ENCODE results near the gene SH3PXD2B.

The SH3PXD2B gene

GRCh38 chr5:172377438-172377837 is 76.9 kb downstream of the SH3PXD2B start:
- Histone ChIP-seq H3K14ac (ENCODE audit: low read length in 2 of 2) (no peak overlapping the region), H4K91ac (ENCODE audit: low read length) (no peak overlapping the region), H3K4me1 (ENCODE audit: control insufficient read depth, insufficient read depth, low read depth, low read length) (no peaks in the 10 kb centered on the region), H3K9ac (ENCODE audit: low read length) (no peak overlapping the region), H3K36me3 (ENCODE audit: control insufficient read depth in 1 of 2, insufficient read depth in 2 of 2, low read depth in 1 of 2, low read length in 2 of 2) (peaks cover 54 to 95% of the 10 kb centered on the region in 2 experiments), H2BK120ac (ENCODE audit: low read depth, low read length) (no peak overlapping the region), H2AK5ac (ENCODE audit: low read length, severe bottlenecking) (no peak overlapping the region), H2BK15ac (ENCODE audit: low read depth, poor library complexity, severe bottlenecking) (no peak overlapping the region), H3K27me3 (ENCODE audit: control insufficient read depth in 1 of 2, insufficient read depth in 1 of 2, low read length in 2 of 2) (no peaks in the 10 kb centered on the region), H2BK12ac (ENCODE audit: low read length in 2 of 2) (peak overlapping the region in 1 of 2 experiments; percentile 42), H3K79me1 (replicated peaks; ENCODE audit: low read length, poor library complexity, severe bottlenecking) (peaks cover 24% of the 10 kb centered on the region), H3K27ac (ENCODE audit: low read length, poor library complexity, severe bottlenecking) (no peak overlapping the region), H3K4me2 (ENCODE audit: low read length, poor library complexity, severe bottlenecking) (no peak overlapping the region), H3K4ac (ENCODE audit: low read depth in 1 of 2, low read length in 2 of 2) (no peak overlapping the region), H3K9me3 (ENCODE audit: control insufficient read depth, low read length) (no peaks in the 10 kb centered on the region), H3K18ac (ENCODE audit: low read depth in 1 of 2, low read length in 2 of 2) (no peak overlapping the region), H3K23ac (ENCODE audit: low read length in 2 of 2) (no peak overlapping the region), H4K8ac (ENCODE audit: low read length) (no peak overlapping the region), H2AFZ (ENCODE audit: low read depth, low read length) (no peak overlapping the region), H2BK5ac (ENCODE audit: low read depth, low read length, poor library complexity, severe bottlenecking) (no peak overlapping the region), H3K4me3 (ENCODE audit: insufficient read depth in 1 of 2, low read depth in 1 of 2, low read length in 2 of 2) (no peak overlapping the region)
- 92% methylated on average over 3 of the region's 3 CpGs for WGBS
- no peak for DNase-seq

- Histone ChIP-seq H2BK12ac (ENCODE audit: low read length in 2 of 2) (no peak overlapping the region), H2BK5ac (ENCODE audit: low read depth, low read length, poor library complexity, severe bottlenecking) (no peak overlapping the region), H3K9me3 (ENCODE audit: control insufficient read depth, low read length) (no peaks in the 10 kb centered on the region), H3K79me1 (replicated peaks; ENCODE audit: low read length, poor library complexity, severe bottlenecking) (peaks cover 15% of the 10 kb centered on the region), H3K18ac (ENCODE audit: low read depth in 1 of 2, low read length in 2 of 2) (no peak overlapping the region), H3K4me3 (ENCODE audit: insufficient read depth in 1 of 2, low read depth in 1 of 2, low read length in 2 of 2) (no peak overlapping the region), H2AFZ (ENCODE audit: low read depth, low read length) (no peak overlapping the region), H3K4me2 (ENCODE audit: low read length, poor library complexity, severe bottlenecking) (no peak overlapping the region), H4K8ac (ENCODE audit: low read length) (no peak overlapping the region), H2AK5ac (ENCODE audit: low read length, severe bottlenecking) (no peak overlapping the region), H3K9ac (ENCODE audit: low read length) (no peak overlapping the region), H3K27ac (ENCODE audit: low read length, poor library complexity, severe bottlenecking) (no peak overlapping the region), H2BK15ac (ENCODE audit: low read depth, poor library complexity, severe bottlenecking) (no peak overlapping the region), H2BK120ac (ENCODE audit: low read depth, low read length) (no peak overlapping the region), H3K27me3 (ENCODE audit: control insufficient read depth in 1 of 2, insufficient read depth in 1 of 2, low read length in 2 of 2) (no peaks in the 10 kb centered on the region), H3K4me1 (ENCODE audit: control insufficient read depth, insufficient read depth, low read depth, low read length) (no peaks in the 10 kb centered on the region), H4K91ac (ENCODE audit: low read length) (no peak overlapping the region), H3K4ac (ENCODE audit: low read depth in 1 of 2, low read length in 2 of 2) (no peak overlapping the region), H3K36me3 (ENCODE audit: control insufficient read depth in 1 of 2, insufficient read depth in 2 of 2, low read depth in 1 of 2, low read length in 2 of 2) (peaks cover 48 to 95% of the 10 kb centered on the region in 2 experiments), H3K14ac (ENCODE audit: low read length in 2 of 2) (no peak overlapping the region), H3K23ac (ENCODE audit: low read length in 2 of 2) (no peak overlapping the region)
- 99% methylated on average over 6 of the region's 6 CpGs for WGBS
- no peak for DNase-seq
Observed at GRCh38 chr5:172374783-172375182, 79.5 kb downstream of the SH3PXD2B start.

- Histone ChIP-seq H3K9ac (ENCODE audit: low read length) (no peak overlapping the region), H3K4me1 (ENCODE audit: control insufficient read depth, insufficient read depth, low read depth, low read length) (no peaks in the 10 kb centered on the region)
Observed at GRCh38 chr5:172373680-172374079, 80.6 kb downstream of the SH3PXD2B start.

GRCh38 chr5:172371684-172372083 is 82.6 kb downstream of the SH3PXD2B start:
- H2AFZ ChIP-seq (ENCODE audit: low read depth, low read length), result no peak overlapping the region
- H3K18ac ChIP-seq (ENCODE audit: low read depth in 1 of 2, low read length in 2 of 2), result no peak overlapping the region
- no peak overlapping the region for H3K9ac ChIP-seq (ENCODE audit: low read length)
- 97% methylated on average over 7 of the region's 7 CpGs for WGBS
- no peak overlapping the region for H2AK5ac ChIP-seq (ENCODE audit: low read length, severe bottlenecking)
- no peaks in the 10 kb centered on the region for H3K27me3 ChIP-seq (ENCODE audit: control insufficient read depth in 1 of 2, insufficient read depth in 1 of 2, low read length in 2 of 2)
- H3K36me3 ChIP-seq (ENCODE audit: control insufficient read depth in 1 of 2, insufficient read depth in 2 of 2, low read depth in 1 of 2, low read length in 2 of 2), result peaks cover 35 to 85% of the 10 kb centered on the region in 2 experiments
- H3K4me1 ChIP-seq (ENCODE audit: control insufficient read depth, insufficient read depth, low read depth, low read length), result no peaks in the 10 kb centered on the region
- no peak for DNase-seq
- no peak overlapping the region for H4K8ac ChIP-seq (ENCODE audit: low read length)
- H3K27ac ChIP-seq (ENCODE audit: low read length, poor library complexity, severe bottlenecking), result no peak overlapping the region
- H3K23ac ChIP-seq (ENCODE audit: low read length in 2 of 2), result no peak overlapping the region
- no peak overlapping the region for H3K4ac ChIP-seq (ENCODE audit: low read depth in 1 of 2, low read length in 2 of 2)
- H3K9me3 ChIP-seq (ENCODE audit: control insufficient read depth, low read length), result no peaks in the 10 kb centered on the region
- no peak overlapping the region for H4K91ac ChIP-seq (ENCODE audit: low read length)
- peaks cover 13% of the 10 kb centered on the region for H3K79me1 ChIP-seq (replicated peaks; ENCODE audit: low read length, poor library complexity, severe bottlenecking)
- H2BK15ac ChIP-seq (ENCODE audit: low read depth, poor library complexity, severe bottlenecking), result no peak overlapping the region
- H2BK12ac ChIP-seq (ENCODE audit: low read length in 2 of 2), result no peak overlapping the region
- no peak overlapping the region for H2BK120ac ChIP-seq (ENCODE audit: low read depth, low read length)
- no peak overlapping the region for H3K4me3 ChIP-seq (ENCODE audit: insufficient read depth in 1 of 2, low read depth in 1 of 2, low read length in 2 of 2)
- H2BK5ac ChIP-seq (ENCODE audit: low read depth, low read length, poor library complexity, severe bottlenecking), result no peak overlapping the region
- H3K14ac ChIP-seq (ENCODE audit: low read length in 2 of 2), result no peak overlapping the region
- no peak overlapping the region for H3K4me2 ChIP-seq (ENCODE audit: low read length, poor library complexity, severe bottlenecking)

More at GRCh38 chr5:172373680-172374079, 80.6 kb downstream of the SH3PXD2B start:
- Histone ChIP-seq H2BK15ac (ENCODE audit: low read depth, poor library complexity, severe bottlenecking) (no peak overlapping the region), H3K18ac (ENCODE audit: low read depth in 1 of 2, low read length in 2 of 2) (no peak overlapping the region), H3K14ac (ENCODE audit: low read length in 2 of 2) (no peak overlapping the region), H2AFZ (ENCODE audit: low read depth, low read length) (no peak overlapping the region), H3K4ac (ENCODE audit: low read depth in 1 of 2, low read length in 2 of 2) (no peak overlapping the region), H2BK12ac (ENCODE audit: low read length in 2 of 2) (no peak overlapping the region), H4K91ac (ENCODE audit: low read length) (no peak overlapping the region), H3K27me3 (ENCODE audit: control insufficient read depth in 1 of 2, insufficient read depth in 1 of 2, low read length in 2 of 2) (no peaks in the 10 kb centered on the region), H3K4me2 (ENCODE audit: low read length, poor library complexity, severe bottlenecking) (no peak overlapping the region), H2AK5ac (ENCODE audit: low read length, severe bottlenecking) (no peak overlapping the region), H3K36me3 (ENCODE audit: control insufficient read depth in 1 of 2, insufficient read depth in 2 of 2, low read depth in 1 of 2, low read length in 2 of 2) (peaks cover 46 to 92% of the 10 kb centered on the region in 2 experiments), H4K8ac (ENCODE audit: low read length) (no peak overlapping the region), H3K79me1 (replicated peaks; ENCODE audit: low read length, poor library complexity, severe bottlenecking) (peaks cover 15% of the 10 kb centered on the region), H2BK5ac (ENCODE audit: low read depth, low read length, poor library complexity, severe bottlenecking) (no peak overlapping the region), H3K27ac (ENCODE audit: low read length, poor library complexity, severe bottlenecking) (no peak overlapping the region), H3K23ac (ENCODE audit: low read length in 2 of 2) (no peak overlapping the region), H2BK120ac (ENCODE audit: low read depth, low read length) (no peak overlapping the region), H3K9me3 (ENCODE audit: control insufficient read depth, low read length) (no peaks in the 10 kb centered on the region), H3K4me3 (ENCODE audit: insufficient read depth in 1 of 2, low read depth in 1 of 2, low read length in 2 of 2) (no peak overlapping the region)
- no peak for DNase-seq
- 86% methylated on average over 3 of the region's 6 CpGs for WGBS
